Esophagus muscularis mucosa (tissue), 4 donors: ENCODE data around the gene LUC7L3. TPM values are rescaled to one million over a fixed set of nuclear protein-coding genes. Genes with fewer than 3 reads are reported as not detected.

Experiments
- DNase-seq: peaks from one replicate; pipeline ENCODE4 v3.0.0-alpha.2; 2017; ENCODE audit errors: extremely low spot score
- H3K27ac ChIP-seq, 4 donors: fragments of 200-600 bp; sonication (generic); replicated peaks in 1 of 4; 1 replicate in 3 of 4; 2 replicates in 1 of 4; pipeline ENCODE4 v1.5.1; 2016 to 2019; ENCODE audit warnings: mild to moderate bottlenecking in 1 of 4
- H3K27me3 ChIP-seq, 4 donors: fragments of 200-600 bp; sonication (generic); one replicate each; pipeline versions ENCODE4 v1.5.1 to v1.6.0; 2016 to 2019
- H3K36me3 ChIP-seq, 4 donors: fragments of 200-600 bp; sonication (generic); one replicate each; pipeline ENCODE4 v1.5.1; 2016 to 2019
- H3K4me1 ChIP-seq, 4 donors: fragments of 200-600 bp; sonication (generic); one replicate each; pipeline ENCODE4 v1.5.1; 2016 to 2019
- H3K4me3 ChIP-seq, 4 donors: fragments of 200-600 bp; sonication (generic); 1 replicate in 2 of 4; 2 replicates in 2 of 4; pipeline ENCODE4 v1.5.1; 2016 to 2019; ENCODE audit warnings: mild to moderate bottlenecking in 4 of 4, moderate library complexity in 1 of 4
- H3K9me3 ChIP-seq, 4 donors: fragments of 200-600 bp; sonication (generic); 1 replicate in 3 of 4; 2 replicates in 1 of 4; pipeline ENCODE4 v1.5.1; 2016 to 2019
- EP300 ChIP-seq: sonication (generic); formaldehyde crosslinking; IDR thresholded peaks from one replicate; pipeline ENCODE4 v1.6.1; 2017; ENCODE audit warnings: antibody characterized with exemption
- POLR2A ChIP-seq: fragments of 450-650 bp; IDR thresholded peaks from one replicate; pipeline ENCODE4 v1.6.1; 2017; ENCODE audit warnings: antibody characterized with exemption, moderate library complexity, mild to moderate bottlenecking, low read depth
- POLR2AphosphoS5 ChIP-seq, 2 donors: sonication (generic); formaldehyde crosslinking; IDR thresholded peaks; one replicate each; pipeline ENCODE4 v1.6.1; 2017; ENCODE audit warnings: antibody characterized with exemption in 2 of 2
- WGBS: methylation state at CpG from one replicate; pipeline ENCODE4 v1.1.5; 2018; 5-methylcytosine and 5-hydroxymethylcytosine counted together
- intact Hi-C: fragments of 100-400 bp; cut with DNase I; formaldehyde crosslinking; loops from one replicate; pipeline ENCODE4 v1.15.1; 2023
- total RNA-seq, 4 donors: library from RNA; depleted of rRNA; stranded (reverse); fragments of >200 nt; gene quantifications; one replicate each; pipeline versions ENCODE4 v1.1.0 to v1.2.1, GENCODE V29; 2016
- TF ChIP-seq, protein P1 (sequence below), 3 experiments: fragments of 200-600 bp in 2 of 3; fragments of 450-650 bp in 1 of 3; sonication (generic) in 2 of 3; IDR thresholded peaks; one replicate each; pipeline ENCODE4 v1.5.1; 2017 to 2019; ENCODE audit warnings: antibody characterized with exemption in 3 of 3, mild to moderate bottlenecking in 2 of 3, moderate library complexity in 1 of 3

LUC7L3 gene, protein sequence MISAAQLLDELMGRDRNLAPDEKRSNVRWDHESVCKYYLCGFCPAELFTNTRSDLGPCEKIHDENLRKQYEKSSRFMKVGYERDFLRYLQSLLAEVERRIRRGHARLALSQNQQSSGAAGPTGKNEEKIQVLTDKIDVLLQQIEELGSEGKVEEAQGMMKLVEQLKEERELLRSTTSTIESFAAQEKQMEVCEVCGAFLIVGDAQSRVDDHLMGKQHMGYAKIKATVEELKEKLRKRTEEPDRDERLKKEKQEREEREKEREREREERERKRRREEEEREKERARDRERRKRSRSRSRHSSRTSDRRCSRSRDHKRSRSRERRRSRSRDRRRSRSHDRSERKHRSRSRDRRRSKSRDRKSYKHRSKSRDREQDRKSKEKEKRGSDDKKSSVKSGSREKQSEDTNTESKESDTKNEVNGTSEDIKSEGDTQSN
- total RNA-seq, result 10 to 100 TPM; 28.8 to 65.6 (median 38.9) TPM

DNA sequence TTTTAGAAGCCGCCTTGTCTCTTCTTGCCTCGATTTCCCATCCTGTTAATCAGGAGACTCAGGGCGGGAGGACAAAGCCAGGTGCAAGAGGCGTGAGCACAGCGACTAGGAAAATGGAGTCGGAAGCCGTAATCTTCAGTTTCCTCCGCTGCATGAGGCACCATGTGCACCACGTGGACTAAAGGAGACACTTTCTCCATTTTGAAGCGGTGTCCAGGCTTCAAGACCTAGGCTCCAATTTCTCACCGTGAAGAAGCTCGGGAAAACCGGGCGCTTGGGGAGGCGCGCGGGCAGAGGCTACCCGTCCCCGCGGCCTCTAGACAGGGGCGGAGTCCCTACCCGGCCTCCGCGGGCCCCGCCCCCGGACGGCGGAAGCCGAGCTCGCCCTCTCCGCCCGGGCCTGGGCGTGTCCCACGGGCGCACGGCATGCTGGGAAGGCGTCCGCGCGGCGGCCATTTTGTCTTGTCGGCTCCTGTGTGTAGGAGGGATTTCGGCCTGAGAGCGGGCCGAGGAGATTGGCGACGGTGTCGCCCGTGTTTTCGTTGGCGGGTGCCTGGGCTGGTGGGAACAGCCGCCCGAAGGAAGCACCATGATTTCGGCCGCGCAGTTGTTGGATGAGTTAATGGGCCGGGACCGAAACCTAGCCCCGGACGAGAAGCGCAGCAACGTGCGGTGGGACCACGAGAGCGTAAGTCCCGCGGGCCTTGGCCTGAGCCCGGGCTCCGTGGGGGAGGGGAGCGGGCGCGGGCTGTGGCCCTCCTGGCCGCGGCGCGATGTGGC is at the start of gene LUC7L3:
Gene LUC7L3 (plus strand): TSS at position 460 of the 780 bp plus-strand sequence. CDS start 130 bp downstream, at position 590.
- H3K4me3 ChIP-seq, result peak within 1 kb of the TSS; percentile 69 to 91 (median 84)
- H3K36me3 ChIP-seq, result no peaks in the 10 kb centered on the region
- intact Hi-C loops, result no loop called here
- peak; percentile 96 for DNase-seq
- 4% methylated on average over 35 of the region's 76 CpGs for WGBS
- H3K27me3 ChIP-seq, result no peaks in the 10 kb centered on the region
- no peak for TF ChIP-seq EP300
- peak; percentile 76 for TF ChIP-seq POLR2A
- TF ChIP-seq, protein P1, sequence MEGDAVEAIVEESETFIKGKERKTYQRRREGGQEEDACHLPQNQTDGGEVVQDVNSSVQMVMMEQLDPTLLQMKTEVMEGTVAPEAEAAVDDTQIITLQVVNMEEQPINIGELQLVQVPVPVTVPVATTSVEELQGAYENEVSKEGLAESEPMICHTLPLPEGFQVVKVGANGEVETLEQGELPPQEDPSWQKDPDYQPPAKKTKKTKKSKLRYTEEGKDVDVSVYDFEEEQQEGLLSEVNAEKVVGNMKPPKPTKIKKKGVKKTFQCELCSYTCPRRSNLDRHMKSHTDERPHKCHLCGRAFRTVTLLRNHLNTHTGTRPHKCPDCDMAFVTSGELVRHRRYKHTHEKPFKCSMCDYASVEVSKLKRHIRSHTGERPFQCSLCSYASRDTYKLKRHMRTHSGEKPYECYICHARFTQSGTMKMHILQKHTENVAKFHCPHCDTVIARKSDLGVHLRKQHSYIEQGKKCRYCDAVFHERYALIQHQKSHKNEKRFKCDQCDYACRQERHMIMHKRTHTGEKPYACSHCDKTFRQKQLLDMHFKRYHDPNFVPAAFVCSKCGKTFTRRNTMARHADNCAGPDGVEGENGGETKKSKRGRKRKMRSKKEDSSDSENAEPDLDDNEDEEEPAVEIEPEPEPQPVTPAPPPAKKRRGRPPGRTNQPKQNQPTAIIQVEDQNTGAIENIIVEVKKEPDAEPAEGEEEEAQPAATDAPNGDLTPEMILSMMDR (IDR thresholded peaks at IDR 0.05), result peak in 1 of 3 experiments; percentile 5
- peak; percentile 92 to 94 for TF ChIP-seq POLR2AphosphoS5 (IDR thresholded peaks at IDR 0.05)
- H3K4me1 ChIP-seq, result peaks cover 41 to 45% (median 44%) of the 10 kb centered on the region in 4 donors
- no peaks in the 10 kb centered on the region for H3K9me3 ChIP-seq
- peak within 1 kb of the TSS; percentile 85 to 98 (median 98) for H3K27ac ChIP-seq

DNA sequence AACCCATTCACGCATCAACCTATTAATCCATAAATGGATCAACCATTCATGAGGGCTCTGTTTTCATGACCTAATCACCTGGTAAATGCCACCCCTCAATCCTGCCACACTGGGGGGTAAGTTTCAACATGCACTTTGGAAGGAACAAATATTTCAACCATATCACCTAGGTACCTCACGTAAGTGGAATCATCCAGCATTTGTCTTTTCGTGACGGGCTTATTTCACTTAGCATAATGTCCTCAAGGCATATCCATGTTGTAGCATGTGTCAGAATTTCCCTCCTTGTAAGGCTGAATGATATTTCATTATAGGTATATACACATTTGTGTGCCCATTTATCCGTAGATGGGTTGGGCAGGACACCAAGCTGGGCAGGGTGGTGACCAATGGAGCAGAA is 47.3 kb upstream of the LUC7L3 start:
- Histone ChIP-seq H3K4me3 (no peak overlapping the region), H3K4me1 (no peaks in the 10 kb centered on the region), H3K36me3 (no peaks in the 10 kb centered on the region), H3K9me3 (no peaks in the 10 kb centered on the region), H3K27ac (no peak overlapping the region), H3K27me3 (no peaks in the 10 kb centered on the region)
- WGBS, result 97% methylated on average over 5 of the region's 5 CpGs
- TF ChIP-seq POLR2A (no peak), POLR2AphosphoS5 (IDR thresholded peaks at IDR 0.05) (no peak), EP300 (no peak)
- TF ChIP-seq, protein P1 (IDR thresholded peaks at IDR 0.05), result no peak
- DNase-seq, result no peak
- intact Hi-C loops, result no loop called here

DNA sequence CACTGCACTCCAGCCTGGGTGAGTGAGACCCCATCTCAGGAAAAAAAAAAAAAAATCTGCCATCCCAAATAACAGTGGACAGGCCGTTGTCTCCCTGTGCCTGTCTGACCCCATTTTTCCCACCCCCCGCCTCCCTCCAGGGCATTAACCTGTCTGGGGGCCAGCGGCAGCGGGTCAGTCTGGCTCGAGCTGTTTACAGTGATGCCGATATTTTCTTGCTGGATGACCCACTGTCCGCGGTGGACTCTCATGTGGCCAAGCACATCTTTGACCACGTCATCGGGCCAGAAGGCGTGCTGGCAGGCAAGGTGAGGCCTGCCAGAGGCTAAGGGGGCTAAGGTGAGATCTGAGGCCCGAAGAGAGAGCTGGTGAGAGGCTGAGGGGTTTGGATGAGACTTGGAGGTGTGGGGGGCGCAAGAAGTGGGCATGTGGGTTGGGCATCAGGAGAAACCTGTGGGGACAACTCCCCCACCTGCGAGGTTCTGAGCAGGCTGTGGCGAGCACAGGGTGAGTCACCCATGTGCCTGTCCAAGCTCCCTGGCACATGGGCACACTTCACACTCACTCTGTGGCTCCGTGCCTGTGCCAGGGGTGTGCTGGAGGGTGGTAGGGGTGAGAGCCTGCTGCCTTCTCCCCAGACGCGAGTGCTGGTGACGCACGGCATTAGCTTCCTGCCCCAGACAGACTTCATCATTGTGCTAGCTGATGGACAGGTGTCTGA is 46.4 kb upstream of the LUC7L3 start:
- Histone ChIP-seq H3K36me3 (no peaks in the 10 kb centered on the region), H3K27ac (no peak overlapping the region), H3K4me3 (no peak overlapping the region), H3K4me1 (no peaks in the 10 kb centered on the region), H3K9me3 (no peaks in the 10 kb centered on the region), H3K27me3 (no peaks in the 10 kb centered on the region)
- 96% methylated on average over 14 of the region's 20 CpGs for WGBS
- TF ChIP-seq POLR2A, result no peak
- TF ChIP-seq EP300, result no peak
- TF ChIP-seq, protein P1 (IDR thresholded peaks at IDR 0.05), result no peak
- TF ChIP-seq POLR2AphosphoS5 (IDR thresholded peaks at IDR 0.05), result no peak
- intact Hi-C loops, result no loop called here
- no peak for DNase-seq

DNA sequence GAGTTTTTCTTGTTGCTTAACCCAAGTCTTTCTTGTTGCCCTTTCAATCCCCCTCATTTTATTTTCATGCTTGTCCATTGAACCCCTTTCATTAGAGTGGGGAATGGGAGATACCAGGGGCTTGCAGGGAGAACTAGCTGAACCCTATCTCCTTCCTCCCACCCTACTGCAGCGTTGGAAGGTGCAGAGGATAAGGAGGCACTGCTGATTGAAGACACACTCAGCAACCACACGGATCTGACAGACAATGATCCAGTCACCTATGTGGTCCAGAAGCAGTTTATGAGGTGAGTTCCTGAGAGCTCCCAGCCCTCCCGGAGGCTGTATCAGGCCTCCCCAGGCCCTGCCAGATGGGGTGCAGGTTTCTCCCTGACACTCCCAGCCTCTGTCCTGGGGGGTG is 44.2 kb upstream of the LUC7L3 start:
- Histone ChIP-seq H3K36me3 (no peaks in the 10 kb centered on the region), H3K27ac (no peak overlapping the region), H3K9me3 (no peaks in the 10 kb centered on the region), H3K4me1 (no peaks in the 10 kb centered on the region), H3K4me3 (no peak overlapping the region), H3K27me3 (no peaks in the 10 kb centered on the region)
- 83% methylated on average over 2 of the region's 3 CpGs for WGBS
- no peak for TF ChIP-seq POLR2A
- TF ChIP-seq POLR2AphosphoS5 (IDR thresholded peaks at IDR 0.05), result no peak
- TF ChIP-seq, protein P1 (IDR thresholded peaks at IDR 0.05), result no peak
- intact Hi-C loops, result no loop called here
- no peak for DNase-seq
